Measurements from ENCODE around the gene XRCC5. TPM values are rescaled to one million over a fixed set of nuclear protein-coding genes. Genes with fewer than 3 reads are reported as not detected.
"Not testable (repeated sequence)": the region's sequence is repeated elsewhere in the genome, so short reads cannot be mapped to it uniquely, and the experiment has no call there.

The XRCC5 gene
- total RNA-seq, 1 donor from 2014 or later = 198 TPM

- ATAC-seq = no peak
These were observed 96.3 kb downstream of the XRCC5 start for GRCh38 chr2:216205486-216205885.

DNA sequence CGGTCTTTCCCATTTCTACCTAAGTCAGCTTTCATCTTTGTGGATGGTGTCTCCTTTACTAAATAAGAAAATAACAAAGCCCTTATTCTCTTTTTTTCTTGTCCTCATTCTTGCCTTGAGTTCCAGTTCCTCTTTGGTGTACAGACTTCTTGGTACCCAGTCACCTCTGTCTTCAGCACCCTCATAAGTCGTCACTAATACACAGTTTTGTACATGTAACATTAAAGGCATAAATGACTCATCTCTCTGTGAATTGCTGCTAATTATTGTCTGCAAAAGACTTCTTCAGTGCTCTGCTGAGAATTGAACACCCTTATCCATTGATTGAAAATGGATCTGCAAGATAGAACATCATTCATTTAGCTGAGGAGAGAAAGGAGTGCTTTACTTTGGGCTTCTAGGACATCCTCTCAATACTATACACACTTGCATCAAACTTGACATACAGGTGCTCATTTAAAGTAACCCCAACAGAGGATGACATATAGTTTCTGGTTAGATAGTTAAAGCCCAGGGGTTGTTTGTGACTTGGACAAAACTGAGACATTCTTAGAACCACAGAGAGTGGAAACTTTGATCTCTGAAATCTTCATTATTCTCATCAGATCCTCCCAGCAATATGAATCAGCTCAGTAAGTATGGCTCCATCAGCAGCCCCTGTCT, 97.0 kb downstream of the XRCC5 start:
- no peak for ATAC-seq

DNA sequence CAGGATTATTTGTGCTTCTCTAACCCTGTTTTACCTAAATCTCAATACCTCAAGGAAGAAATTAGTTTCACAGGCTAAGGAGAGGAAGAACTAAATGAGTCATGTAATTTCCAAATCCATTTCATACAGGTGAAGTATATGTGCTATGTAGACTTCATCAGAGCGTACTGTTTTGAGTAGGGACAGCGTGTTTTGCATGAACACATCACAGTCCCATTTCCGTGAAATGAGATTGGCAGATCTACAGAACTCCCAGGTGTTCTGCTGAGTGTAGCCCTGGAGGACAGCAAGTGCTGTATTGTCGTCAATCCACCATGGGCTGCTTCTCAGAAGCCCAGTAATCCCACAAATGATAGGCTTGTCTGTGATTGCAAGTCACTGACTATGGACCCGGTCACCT, 97.7 kb downstream of the XRCC5 start:
- ATAC-seq = no peak

- not testable (repeated sequence) for ATAC-seq
These were observed 99.5 kb downstream of the XRCC5 start for GRCh38 chr2:216208661-216209060.

GRCh38 chr2:216210701-216211540, 101.8 kb downstream of the XRCC5 start:
- no peak for ATAC-seq

- ATAC-seq = no peak
These were observed 102.5 kb downstream of the XRCC5 start for GRCh38 chr2:216211614-216212145.

DNA sequence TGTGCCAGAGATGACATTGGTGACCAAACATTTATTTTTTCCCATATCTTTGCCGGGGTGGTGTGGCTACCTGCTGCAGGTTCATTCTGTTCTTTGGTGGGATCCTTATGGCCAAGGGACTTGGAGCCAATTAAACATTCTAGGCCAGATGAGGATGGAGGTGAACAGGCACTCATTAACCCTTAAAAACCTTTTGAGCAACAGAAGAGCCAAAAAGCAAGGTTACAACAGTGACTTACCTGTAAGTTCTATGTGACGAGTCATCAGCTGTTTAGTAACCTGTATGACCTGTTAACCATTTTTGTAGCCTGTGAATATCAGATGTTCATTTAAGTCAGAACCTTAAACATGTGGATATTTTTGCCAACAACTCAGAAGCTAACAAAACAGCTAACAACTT, 105.6 kb downstream of the XRCC5 start:
- ATAC-seq = peak; percentile 50

- peak; percentile 41 for ATAC-seq
These were observed 106.7 kb downstream of the XRCC5 start for GRCh38 chr2:216215658-216216390.

DNA sequence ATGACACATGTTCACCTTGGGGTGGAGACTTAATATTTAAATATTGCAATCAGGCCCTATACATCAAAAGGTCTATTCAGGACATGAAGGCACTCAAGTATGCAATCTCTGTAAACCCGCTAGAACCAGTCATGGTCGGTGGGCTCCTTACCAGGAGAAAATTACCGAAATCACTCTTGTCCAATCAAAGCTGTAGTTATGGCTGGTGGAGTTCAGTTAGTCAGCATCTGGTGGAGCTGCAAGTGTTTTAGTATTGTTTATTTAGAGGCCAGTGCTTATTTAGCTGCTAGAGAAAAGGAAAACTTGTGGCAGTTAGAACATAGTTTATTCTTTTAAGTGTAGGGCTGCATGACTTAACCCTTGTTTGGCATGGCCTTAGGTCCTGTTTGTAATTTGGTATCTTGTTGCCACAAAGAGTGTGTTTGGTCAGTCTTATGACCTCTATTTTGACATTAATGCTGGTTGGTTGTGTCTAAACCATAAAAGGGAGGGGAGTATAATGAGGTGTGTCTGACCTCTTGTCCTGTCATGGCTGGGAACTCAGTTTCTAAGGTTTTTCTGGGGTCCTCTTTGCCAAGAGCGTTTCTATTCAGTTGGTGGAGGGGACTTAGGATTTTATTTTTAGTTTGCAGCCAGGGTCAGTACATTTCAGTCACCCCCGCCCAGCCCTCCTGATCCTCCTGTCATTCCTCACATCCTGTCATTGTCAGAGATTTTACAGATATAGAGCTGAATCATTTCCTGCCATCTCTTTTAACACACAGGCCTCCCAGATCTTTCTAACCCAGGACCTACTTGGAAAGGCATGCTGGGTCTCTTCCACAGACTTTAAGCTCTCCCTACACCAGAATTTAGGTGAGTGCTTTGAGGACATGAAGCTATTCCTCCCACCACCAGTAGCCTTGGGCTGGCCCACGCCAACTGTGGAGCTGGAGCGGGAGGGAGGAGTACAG, 108.1 kb downstream of the XRCC5 start:
- ATAC-seq = no peak

DNA sequence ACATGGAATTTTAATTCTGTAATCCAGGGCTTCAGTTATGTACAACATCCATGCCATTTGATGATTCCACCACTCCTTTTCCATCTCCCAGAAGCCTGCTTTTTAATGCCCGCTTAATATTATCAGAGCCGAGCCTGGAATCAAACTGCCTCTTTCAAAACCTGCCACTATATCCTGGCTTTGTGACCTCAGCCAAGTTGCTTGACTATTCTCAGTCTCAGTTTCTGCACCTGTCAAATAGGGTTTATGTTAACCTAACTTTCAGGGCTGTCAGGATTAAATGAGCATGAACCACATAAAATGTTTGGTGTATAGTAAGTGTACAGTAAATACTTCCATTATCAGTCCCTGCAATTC, 108.7 kb downstream of the XRCC5 start:
- no peak for ATAC-seq

- no peak for ATAC-seq
These were observed 110.7 kb downstream of the XRCC5 start for GRCh38 chr2:216219861-216220260.

GRCh38 chr2:216220976-216221375, 111.8 kb downstream of the XRCC5 start:
- ATAC-seq = no peak

DNA sequence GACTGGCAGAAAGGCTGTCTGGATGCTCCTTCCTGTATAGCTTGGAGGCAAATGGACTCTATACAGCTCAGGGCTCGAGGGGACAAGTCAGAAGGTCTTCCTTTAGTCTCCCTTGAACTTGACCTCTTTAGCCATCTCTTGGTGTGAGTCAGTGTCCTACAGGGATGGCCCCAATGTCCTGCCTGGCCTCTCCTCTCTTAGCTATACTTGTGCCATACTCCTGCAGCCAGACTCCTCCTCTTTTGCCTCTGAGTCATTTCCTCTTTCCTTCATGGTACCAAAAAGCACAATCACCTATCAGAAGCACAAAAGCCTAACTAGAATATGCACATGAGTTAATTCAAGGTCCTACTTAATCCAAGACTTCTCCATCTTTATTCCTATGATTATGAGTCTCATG, 112.7 kb downstream of the XRCC5 start:
- ATAC-seq = peak; percentile 41

- no peak for ATAC-seq
These were observed 113.7 kb downstream of the XRCC5 start for GRCh38 chr2:216222650-216223352.

DNA sequence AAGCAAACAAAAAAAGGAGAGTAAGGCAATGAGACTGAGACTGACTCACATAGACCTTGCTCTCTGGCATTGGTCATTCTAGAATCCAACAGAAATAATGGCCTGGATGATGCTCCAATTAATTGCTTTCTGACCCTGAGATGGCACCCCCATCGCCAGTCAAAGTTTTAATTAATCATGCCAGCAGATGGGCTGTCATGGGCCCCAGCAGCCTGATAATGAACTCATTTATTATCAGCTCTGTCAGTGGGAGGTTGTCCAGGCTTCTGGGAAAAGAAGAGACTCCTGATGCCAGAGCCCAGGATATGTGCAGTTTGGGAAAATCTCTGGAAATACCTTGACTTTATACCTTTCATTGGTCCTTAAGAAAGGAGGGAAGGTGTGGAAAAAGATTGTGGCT, 115.2 kb downstream of the XRCC5 start:
- no peak for ATAC-seq

DNA sequence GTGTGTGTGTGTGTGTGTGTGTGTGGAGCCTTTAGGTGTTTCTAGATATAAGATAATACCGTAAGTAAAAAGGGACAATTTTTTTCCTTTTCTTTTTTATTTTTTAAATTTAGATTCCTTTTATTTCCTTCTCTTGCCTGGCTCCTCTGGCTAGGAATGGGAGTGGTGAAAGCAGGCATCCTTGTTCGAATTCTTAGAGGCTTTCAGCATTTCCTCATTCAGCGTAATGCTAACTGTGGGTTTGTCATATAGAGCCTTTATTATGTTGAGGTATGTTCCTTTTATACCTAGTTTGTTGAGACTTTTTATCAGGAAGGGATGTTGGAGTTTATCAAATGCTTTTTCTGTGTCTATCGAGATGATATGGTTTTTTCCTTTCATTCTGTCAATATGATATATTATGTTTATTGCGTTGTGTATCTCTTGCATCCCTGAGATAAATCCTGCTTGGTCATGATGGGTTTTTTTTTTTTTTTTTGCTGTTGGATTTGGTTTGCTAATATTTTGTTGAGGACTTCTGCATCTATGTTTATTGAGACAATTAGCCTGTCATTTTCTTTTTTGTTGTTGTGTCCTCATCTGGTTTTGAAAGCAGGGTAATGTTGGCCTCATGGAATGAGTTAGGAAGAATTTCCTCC, 120.2 kb downstream of the XRCC5 start:
- ATAC-seq = no peak

- ATAC-seq = no peak
These were observed 122.7 kb downstream of the XRCC5 start for GRCh38 chr2:216231867-216232266.

DNA sequence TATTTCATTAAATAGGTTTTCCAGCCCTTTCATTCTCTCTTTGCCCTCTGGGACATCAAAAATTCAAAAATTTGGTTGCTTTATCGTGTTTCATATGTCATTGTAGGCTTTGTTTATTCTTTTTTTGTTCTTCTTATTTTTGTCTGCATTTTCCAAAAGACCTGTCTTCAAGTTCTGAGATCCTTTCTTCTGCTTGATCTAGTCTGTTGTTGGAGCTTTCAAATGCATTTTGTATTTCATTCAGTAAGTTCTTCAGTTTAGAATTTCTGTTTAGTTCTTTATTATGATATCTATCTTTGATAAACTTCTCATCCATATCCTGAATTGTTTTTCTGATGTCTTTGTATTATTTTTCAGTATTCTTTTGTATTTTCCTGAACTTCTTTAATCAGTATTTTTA, 123.6 kb downstream of the XRCC5 start:
- no peak for ATAC-seq

DNA sequence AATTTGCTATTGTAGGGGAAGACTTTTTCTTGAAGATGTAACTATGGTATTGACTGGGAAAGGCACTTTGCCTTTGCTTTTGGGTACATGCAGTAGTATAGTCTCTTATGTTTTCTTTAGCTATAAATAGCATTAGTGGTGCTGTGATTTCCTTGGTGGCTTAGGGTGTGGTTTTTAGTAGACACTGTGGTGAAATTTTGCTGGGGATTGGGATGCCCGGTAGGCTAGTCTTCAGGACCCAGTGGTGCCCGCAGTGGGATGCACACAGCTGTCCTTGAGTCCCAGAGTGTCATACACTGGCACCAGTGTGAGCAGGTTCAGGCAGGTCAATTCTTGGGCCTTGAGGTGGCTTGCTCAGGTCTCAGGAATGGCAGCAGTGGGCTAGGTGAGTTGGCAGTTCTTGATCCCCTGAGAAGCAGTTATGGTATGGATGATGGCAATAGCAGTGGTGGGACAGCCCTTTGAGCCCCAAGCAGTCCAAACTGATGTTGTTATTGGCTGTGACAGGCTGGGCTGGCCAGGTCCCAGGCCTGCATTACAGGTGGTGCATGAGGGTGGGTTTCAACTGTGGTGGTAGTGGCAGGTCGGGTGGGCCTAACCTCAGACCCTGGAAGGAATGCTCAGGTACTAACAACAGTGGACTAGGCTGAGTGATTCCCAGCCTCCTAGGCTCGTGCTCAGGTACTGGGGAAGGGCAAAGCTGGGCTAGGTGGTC, 124.3 kb downstream of the XRCC5 start:
- no peak for ATAC-seq

GRCh38 chr2:216234106-216234505, 125.0 kb downstream of the XRCC5 start:
- ATAC-seq = no peak
